HFF-Myc (cell line): ENCODE measurements around the gene USP30.

Source experiments
- DNase-seq: peaks from one replicate; pipeline ENCODE4 v3.0.0-alpha.2; 2011; ENCODE audit warnings: low read depth; ENCODE audit errors: extremely low read depth
- H3K4me3 ChIP-seq: replicated peaks from 2 replicates; pipeline ENCODE4 v1.5.1; 2011; ENCODE audit warnings: low read depth, mild to moderate bottlenecking, control low read depth, low read length
- CTCF ChIP-seq: IDR thresholded peaks from 2 replicates; pipeline ENCODE4 v1.5.1; 2012; ENCODE audit warnings: mild to moderate bottlenecking, low read depth, low read length, control low read depth; ENCODE audit errors: missing control alignments

The USP30 gene

GRCh38 chr12:109065154-109065852 lies 12.9 kb downstream of the USP30 start:
- H3K4me3 ChIP-seq, result no peak overlapping the region
- TF ChIP-seq CTCF, result no peak
- no peak for DNase-seq

- no peak for TF ChIP-seq CTCF
- no peak overlapping the region for H3K4me3 ChIP-seq
- no peak for DNase-seq
Measured at GRCh38 chr12:109065853-109066193, 13.4 kb downstream of the USP30 start.

GRCh38 chr12:109069307-109070271 lies 17.2 kb downstream of the USP30 start:
- TF ChIP-seq CTCF, result no peak
- no peak overlapping the region for H3K4me3 ChIP-seq
- DNase-seq, result no peak

- no peak overlapping the region for H3K4me3 ChIP-seq
- DNase-seq, result no peak
- no peak for TF ChIP-seq CTCF
Measured at GRCh38 chr12:109074866-109075265, 22.5 kb downstream of the USP30 start.

GRCh38 chr12:109082751-109083150 lies 30.4 kb downstream of the USP30 start:
- TF ChIP-seq CTCF, result no peak
- DNase-seq, result no peak
- no peak overlapping the region for H3K4me3 ChIP-seq

GRCh38 chr12:109084425-109084824 lies 32.0 kb downstream of the USP30 start:
- no peak for DNase-seq
- no peak for TF ChIP-seq CTCF

More at GRCh38 chr12:109084425-109084824, 32.0 kb downstream of the USP30 start:
- no peak overlapping the region for H3K4me3 ChIP-seq
